HG03378 (cell line): Measurements from ENCODE around the gene ID1.

Source experiments
- ATAC-seq: cut with Tn5 transposase; IDR thresholded peaks from one replicate; pipeline ENCODE4 v1.9.1; 2021; ENCODE audit warnings: mild to moderate bottlenecking, moderate library complexity; ENCODE audit not compliant: unreplicated experiment

ID1 gene

GRCh38 chr20:31605031-31605901, at the start of gene ID1:
Gene ID1, plus strand, starts transcription at chr20:31605289. Its CDS starts 99 bp downstream, at chr20:31605388.
- peak; percentile 63 for ATAC-seq

DNA sequence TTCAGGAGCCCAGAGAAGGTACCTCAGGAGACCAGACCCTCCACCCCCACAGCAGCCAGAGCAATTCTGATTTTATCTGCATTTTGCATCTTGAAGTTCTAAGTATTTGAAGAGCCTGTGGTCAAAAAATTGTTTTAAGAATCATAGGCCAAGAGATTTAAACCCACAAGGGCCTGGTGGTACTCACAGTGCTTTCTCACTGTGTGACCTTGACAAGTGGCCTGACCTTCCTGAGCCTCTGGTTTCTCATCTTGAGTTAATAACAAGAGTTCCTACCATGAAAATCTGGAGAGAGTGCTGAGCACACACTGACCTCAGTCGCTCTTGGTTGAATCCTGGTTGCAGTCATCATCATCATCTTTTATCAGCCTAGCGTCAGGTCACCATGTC, 45.4 kb upstream of the ID1 start:
- ATAC-seq: peak; percentile 8

DNA sequence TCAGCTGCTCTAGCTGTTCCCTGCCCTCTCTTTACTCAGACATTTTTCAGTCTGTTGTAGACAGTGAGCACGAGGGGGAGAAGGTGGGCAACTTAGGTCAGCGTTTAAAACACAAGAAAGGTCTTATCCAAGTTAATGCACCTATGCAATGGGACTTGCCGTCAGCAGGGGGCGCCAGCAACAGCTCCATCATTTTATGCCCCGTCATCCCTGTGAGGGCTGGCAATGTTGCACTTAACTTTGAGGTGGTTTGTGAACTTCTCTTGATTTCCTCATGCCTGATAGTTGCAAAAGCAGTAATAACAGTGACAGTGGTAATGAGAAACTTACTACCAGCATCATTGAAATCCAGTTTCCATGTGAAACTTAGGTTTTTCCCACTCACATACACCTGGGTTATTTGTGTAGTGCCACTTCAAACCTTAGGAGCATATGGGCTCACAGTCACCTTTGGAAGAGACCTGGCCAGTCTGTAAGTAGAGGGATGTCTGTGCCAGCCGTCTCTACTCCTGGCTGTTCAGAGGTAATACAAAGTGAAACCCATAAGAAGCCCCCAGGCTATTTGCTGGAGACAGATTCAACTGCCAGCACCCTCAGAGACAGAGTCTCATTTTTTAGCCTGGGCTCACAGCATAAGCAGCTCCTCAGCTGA, 44.9 kb upstream of the ID1 start:
- ATAC-seq: peak; percentile 64

GRCh38 chr20:31560746-31561598, 44.1 kb upstream of the ID1 start:
- ATAC-seq: no peak

GRCh38 chr20:31562241-31562640, 42.8 kb upstream of the ID1 start:
- no peak for ATAC-seq

GRCh38 chr20:31564284-31564683, 40.8 kb upstream of the ID1 start:
- ATAC-seq: no peak

GRCh38 chr20:31565699-31566318, 39.3 kb upstream of the ID1 start:
- ATAC-seq: no peak

GRCh38 chr20:31566319-31566657, 38.8 kb upstream of the ID1 start:
- no peak for ATAC-seq

- ATAC-seq: no peak
These were observed 38.3 kb upstream of the ID1 start for GRCh38 chr20:31566658-31567379.

DNA sequence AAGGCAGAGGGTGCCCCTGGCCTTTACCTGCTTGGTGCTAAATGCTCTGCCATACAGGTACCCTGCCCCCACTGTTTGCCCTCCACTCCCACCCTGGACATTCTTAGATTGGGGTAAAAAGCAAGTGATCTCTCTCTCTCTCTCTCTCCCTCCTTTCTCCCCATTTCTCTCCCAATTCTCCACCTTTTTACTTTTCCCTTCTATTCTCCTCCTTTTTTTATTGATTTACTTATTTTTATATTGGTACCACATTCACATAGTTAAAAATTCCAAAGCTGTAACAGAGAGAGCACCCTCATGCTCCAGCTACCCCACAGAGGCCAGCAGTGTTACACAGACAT, 37.7 kb upstream of the ID1 start:
- ATAC-seq: no peak

GRCh38 chr20:31568041-31568731, 36.9 kb upstream of the ID1 start:
- ATAC-seq: no peak

GRCh38 chr20:31568773-31569162, 36.3 kb upstream of the ID1 start:
- no peak for ATAC-seq

DNA sequence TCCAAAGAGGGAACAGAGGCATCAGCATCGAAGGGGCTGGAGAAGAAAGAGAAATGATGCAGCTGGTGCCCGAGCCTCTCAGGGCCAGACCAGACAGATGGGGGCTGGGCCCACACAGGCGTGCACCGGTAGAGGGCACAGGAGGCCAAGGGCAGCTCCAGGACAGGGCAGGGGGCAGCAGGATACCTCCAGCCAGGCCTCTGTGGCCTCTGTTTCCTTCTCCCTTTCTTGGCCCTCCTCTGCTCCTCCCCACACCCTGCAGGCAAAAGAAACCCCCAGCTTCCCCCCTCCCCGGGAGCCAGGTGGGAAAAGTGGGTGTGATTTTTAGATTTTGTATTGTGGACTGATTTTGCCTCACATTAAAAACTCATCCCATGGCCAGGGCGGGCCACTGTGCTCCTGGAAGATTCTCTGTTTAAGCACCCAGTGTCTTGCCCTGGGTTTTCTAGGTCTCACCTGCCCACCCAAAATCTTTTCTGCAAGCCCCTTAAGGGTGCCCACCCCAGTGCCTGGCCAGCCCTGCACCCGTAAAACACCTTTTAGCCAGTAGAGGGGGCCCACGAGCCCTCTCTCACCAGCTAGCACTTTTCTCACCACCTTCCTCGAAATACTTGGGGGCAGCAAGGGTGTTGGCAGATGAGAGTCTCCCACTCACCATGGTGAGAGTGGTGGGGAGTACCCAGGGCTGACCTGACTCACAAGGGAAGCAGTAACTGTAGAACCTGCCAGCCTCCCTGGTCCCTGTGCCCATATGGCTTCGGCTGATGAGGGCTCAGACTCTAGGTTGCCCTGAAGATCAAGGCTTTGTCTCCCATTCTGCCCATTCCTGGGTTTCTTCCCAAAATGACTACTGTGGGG, 35.7 kb upstream of the ID1 start:
- ATAC-seq: no peak

- ATAC-seq: no peak
These were observed 35.0 kb upstream of the ID1 start for GRCh38 chr20:31570021-31570463.

DNA sequence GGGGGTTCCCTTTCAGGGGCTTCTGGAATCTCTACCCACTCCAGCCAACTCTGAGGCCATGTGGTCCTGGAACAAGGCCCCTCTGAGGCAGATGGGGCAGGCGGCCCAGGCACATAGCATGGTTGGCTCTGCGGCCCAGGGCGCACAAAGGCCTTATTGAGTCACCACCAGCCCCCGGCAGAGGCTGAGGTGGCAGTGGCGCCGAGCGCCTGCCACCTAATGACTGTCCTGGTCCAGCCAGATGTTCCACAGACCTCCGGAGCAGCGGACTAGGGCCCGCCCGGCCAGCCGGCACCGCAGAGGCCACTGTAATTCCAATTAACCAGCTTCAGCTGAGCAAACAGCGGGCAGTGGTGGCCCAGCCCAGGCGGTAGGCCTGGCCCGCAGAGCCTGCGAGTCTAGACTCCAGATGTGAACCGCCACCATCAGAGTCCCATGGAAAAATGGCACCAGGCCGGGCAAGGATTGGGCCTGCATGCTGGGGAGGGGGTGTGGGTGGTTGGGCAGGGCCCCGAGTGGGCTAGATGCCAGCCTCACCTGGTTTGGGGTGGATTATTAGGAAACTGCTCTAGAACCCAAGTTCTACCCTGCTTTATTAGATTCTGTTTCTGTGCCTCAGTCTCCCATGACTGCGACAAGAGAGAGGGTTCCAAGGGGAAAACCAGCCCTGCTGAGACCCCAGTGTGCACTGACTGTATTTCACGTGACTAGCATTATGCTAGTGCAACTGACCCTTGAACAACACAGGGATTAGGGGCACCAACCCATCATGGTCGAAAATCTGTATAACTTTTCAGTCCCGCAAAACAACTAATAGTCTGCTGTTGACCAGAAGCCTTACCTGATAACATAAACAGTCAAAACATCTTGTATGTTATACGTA, 34.1 kb upstream of the ID1 start:
- no peak for ATAC-seq

GRCh38 chr20:31572042-31572700, 32.9 kb upstream of the ID1 start:
- ATAC-seq: no peak
